AG09309 (cell line): ENCODE results near the gene CHIC2.

Source experiments
- DNase-seq: peaks from one replicate; pipeline ENCODE4 v3.0.0-alpha.2; 2010; ENCODE audit warnings: low read depth
- H3K4me3 ChIP-seq: 2 replicates; pipeline ENCODE4 v1.5.1; 2011; ENCODE audit warnings: mild to moderate bottlenecking, low read depth, low read length, moderate library complexity; ENCODE audit not compliant: control insufficient read depth
- CTCF ChIP-seq: IDR thresholded peaks from 2 replicates; pipeline ENCODE4 v1.5.1; 2011; ENCODE audit warnings: mild to moderate bottlenecking, low read depth, low read length, inconsistent platforms; ENCODE audit not compliant: insufficient read depth, control insufficient read depth; ENCODE audit errors: missing control alignments

CHIC2 gene

GRCh38 chr4:54011201-54011600, 53.2 kb downstream of the CHIC2 start:
- H3K4me3 ChIP-seq = no peak overlapping the region
- DNase-seq = no peak
- no peak for TF ChIP-seq CTCF

- DNase-seq = no peak
- H3K4me3 ChIP-seq = no peak overlapping the region
- TF ChIP-seq CTCF = no peak
These were observed 57.6 kb downstream of the CHIC2 start for GRCh38 chr4:54006755-54007154.

GRCh38 chr4:54005475-54005874, 58.9 kb downstream of the CHIC2 start:
- DNase-seq = no peak
- TF ChIP-seq CTCF = no peak
- H3K4me3 ChIP-seq = no peak overlapping the region

GRCh38 chr4:54004463-54004862, 59.9 kb downstream of the CHIC2 start:
- no peak for DNase-seq
- no peak overlapping the region for H3K4me3 ChIP-seq
- no peak for TF ChIP-seq CTCF

- DNase-seq = no peak
- TF ChIP-seq CTCF = no peak
- H3K4me3 ChIP-seq = no peak overlapping the region
These were observed 62.6 kb downstream of the CHIC2 start for GRCh38 chr4:54001668-54002365.

- TF ChIP-seq CTCF = no peak
- H3K4me3 ChIP-seq = no peak overlapping the region
- no peak for DNase-seq
These were observed 66.5 kb downstream of the CHIC2 start for GRCh38 chr4:53997898-53998297.
